ENCODE measurements around the gene ZCCHC7.
"Not testable (repeated sequence)": the region's sequence is repeated elsewhere in the genome, so short reads cannot be mapped to it uniquely, and the experiment has no call there.

The ZCCHC7 gene

GRCh38 chr9:37172557-37172956 lies 52.2 kb downstream of the ZCCHC7 start:
- H3K27me3 ChIP-seq (ENCODE audit: control insufficient read depth, insufficient read depth, low read length), result no peaks in the 10 kb centered on the region
- H3K36me3 ChIP-seq (ENCODE audit: control insufficient read depth, insufficient read depth, low read length), result no peaks in the 10 kb centered on the region
- no peak overlapping the region for H3K9ac ChIP-seq (ENCODE audit: low read depth, low read length)
- H3K4me3 ChIP-seq (ENCODE audit: low read depth, low read length), result no peak overlapping the region
- H3K4me1 ChIP-seq (ENCODE audit: control insufficient read depth, insufficient read depth, low read length), result no peaks in the 10 kb centered on the region
- H3K9me3 ChIP-seq (ENCODE audit: control insufficient read depth, insufficient read depth, low read length), result no peaks in the 10 kb centered on the region
- no peak overlapping the region for H3K27ac ChIP-seq (ENCODE audit: low read depth, low read length)

- Histone ChIP-seq H3K4me1 (ENCODE audit: control insufficient read depth, insufficient read depth, low read length) (no peaks in the 10 kb centered on the region; the same call in 1 of the 2 replicates), H3K27me3 (ENCODE audit: control insufficient read depth, insufficient read depth, low read length) (no peaks in the 10 kb centered on the region), H3K27ac (ENCODE audit: low read depth, low read length) (no peak overlapping the region), H3K9ac (ENCODE audit: low read depth, low read length) (no peak overlapping the region), H3K36me3 (ENCODE audit: control insufficient read depth, insufficient read depth, low read length) (no peaks in the 10 kb centered on the region), H3K9me3 (ENCODE audit: control insufficient read depth, insufficient read depth, low read length) (no peaks in the 10 kb centered on the region), H3K4me3 (ENCODE audit: low read depth, low read length) (no peak overlapping the region)
Observed at GRCh38 chr9:37174247-37174646, 53.9 kb downstream of the ZCCHC7 start.

- Histone ChIP-seq H3K27ac (ENCODE audit: low read depth, low read length) (no peak overlapping the region), H3K36me3 (ENCODE audit: control insufficient read depth, insufficient read depth, low read length) (peaks cover 5% of the 10 kb centered on the region), H3K9me3 (ENCODE audit: control insufficient read depth, insufficient read depth, low read length) (no peaks in the 10 kb centered on the region)
Observed at GRCh38 chr9:37178742-37179141, 58.4 kb downstream of the ZCCHC7 start.

GRCh38 chr9:37179576-37179975 lies 59.2 kb downstream of the ZCCHC7 start:
- Histone ChIP-seq H3K4me1 (ENCODE audit: control insufficient read depth, insufficient read depth, low read length) (peaks cover 13% of the 10 kb centered on the region), H3K27ac (ENCODE audit: low read depth, low read length) (no peak overlapping the region)

More at GRCh38 chr9:37178742-37179141, 58.4 kb downstream of the ZCCHC7 start:
- Histone ChIP-seq H3K9ac (ENCODE audit: low read depth, low read length) (no peak overlapping the region), H3K4me1 (ENCODE audit: control insufficient read depth, insufficient read depth, low read length) (peaks cover 5% of the 10 kb centered on the region; the same call in 1 of the 2 replicates), H3K27me3 (ENCODE audit: control insufficient read depth, insufficient read depth, low read length) (no peaks in the 10 kb centered on the region), H3K4me3 (ENCODE audit: low read depth, low read length) (no peak overlapping the region)

GRCh38 chr9:37180138-37180537 lies 59.8 kb downstream of the ZCCHC7 start:
- Histone ChIP-seq H3K36me3 (ENCODE audit: control insufficient read depth, insufficient read depth, low read length) (peaks cover 5% of the 10 kb centered on the region), H3K9me3 (ENCODE audit: control insufficient read depth, insufficient read depth, low read length) (no peaks in the 10 kb centered on the region), H3K27me3 (ENCODE audit: control insufficient read depth, insufficient read depth, low read length) (no peaks in the 10 kb centered on the region), H3K27ac (ENCODE audit: low read depth, low read length) (no peak overlapping the region), H3K9ac (ENCODE audit: low read depth, low read length) (no peak overlapping the region), H3K4me1 (ENCODE audit: control insufficient read depth, insufficient read depth, low read length) (peaks cover 18% of the 10 kb centered on the region), H3K4me3 (ENCODE audit: low read depth, low read length) (no peak overlapping the region)

More at GRCh38 chr9:37179576-37179975, 59.2 kb downstream of the ZCCHC7 start:
- H3K4me3 ChIP-seq (ENCODE audit: low read depth, low read length), result no peak overlapping the region
- H3K36me3 ChIP-seq (ENCODE audit: control insufficient read depth, insufficient read depth, low read length), result peaks cover 5% of the 10 kb centered on the region
- no peaks in the 10 kb centered on the region for H3K27me3 ChIP-seq (ENCODE audit: control insufficient read depth, insufficient read depth, low read length)
- no peaks in the 10 kb centered on the region for H3K9me3 ChIP-seq (ENCODE audit: control insufficient read depth, insufficient read depth, low read length)
- no peak overlapping the region for H3K9ac ChIP-seq (ENCODE audit: low read depth, low read length)

- Histone ChIP-seq H3K9me3 (ENCODE audit: control insufficient read depth, insufficient read depth, low read length) (no peaks in the 10 kb centered on the region), H3K27ac (ENCODE audit: low read depth, low read length) (no peak overlapping the region), H3K27me3 (ENCODE audit: control insufficient read depth, insufficient read depth, low read length) (no peaks in the 10 kb centered on the region), H3K9ac (ENCODE audit: low read depth, low read length) (no peak overlapping the region), H3K4me1 (ENCODE audit: control insufficient read depth, insufficient read depth, low read length) (peaks cover 27% of the 10 kb centered on the region), H3K4me3 (ENCODE audit: low read depth, low read length) (no peak overlapping the region), H3K36me3 (ENCODE audit: control insufficient read depth, insufficient read depth, low read length) (peaks cover 5% of the 10 kb centered on the region)
Observed at GRCh38 chr9:37182718-37183117, 62.3 kb downstream of the ZCCHC7 start.

GRCh38 chr9:37184905-37185867 lies 64.8 kb downstream of the ZCCHC7 start:
- peak overlapping the region; percentile 58 for H3K27ac ChIP-seq (ENCODE audit: low read depth, low read length)
- H3K4me1 ChIP-seq (ENCODE audit: control insufficient read depth, insufficient read depth, low read length), result peaks cover 27% of the 10 kb centered on the region
- H3K27me3 ChIP-seq (ENCODE audit: control insufficient read depth, insufficient read depth, low read length), result no peaks in the 10 kb centered on the region
- H3K9ac ChIP-seq (ENCODE audit: low read depth, low read length), result no peak overlapping the region
- H3K36me3 ChIP-seq (ENCODE audit: control insufficient read depth, insufficient read depth, low read length), result peaks cover 5% of the 10 kb centered on the region
- no peaks in the 10 kb centered on the region for H3K9me3 ChIP-seq (ENCODE audit: control insufficient read depth, insufficient read depth, low read length)
- no peak overlapping the region for H3K4me3 ChIP-seq (ENCODE audit: low read depth, low read length)

GRCh38 chr9:37187292-37187691 lies 66.9 kb downstream of the ZCCHC7 start:
- Histone ChIP-seq H3K27ac (ENCODE audit: low read depth, low read length) (no peak overlapping the region), H3K4me1 (ENCODE audit: control insufficient read depth, insufficient read depth, low read length) (peaks cover 41% of the 10 kb centered on the region), H3K9me3 (ENCODE audit: control insufficient read depth, insufficient read depth, low read length) (no peaks in the 10 kb centered on the region), H3K4me3 (ENCODE audit: low read depth, low read length) (no peak overlapping the region), H3K9ac (ENCODE audit: low read depth, low read length) (no peak overlapping the region), H3K27me3 (ENCODE audit: control insufficient read depth, insufficient read depth, low read length) (no peaks in the 10 kb centered on the region), H3K36me3 (ENCODE audit: control insufficient read depth, insufficient read depth, low read length) (no peaks in the 10 kb centered on the region)

- Histone ChIP-seq H3K9me3 (ENCODE audit: control insufficient read depth, insufficient read depth, low read length) (no peaks in the 10 kb centered on the region), H3K27me3 (ENCODE audit: control insufficient read depth, insufficient read depth, low read length) (no peaks in the 10 kb centered on the region), H3K4me1 (ENCODE audit: control insufficient read depth, insufficient read depth, low read length) (peaks cover 47% of the 10 kb centered on the region), H3K9ac (ENCODE audit: low read depth, low read length) (no peak overlapping the region), H3K4me3 (ENCODE audit: low read depth, low read length) (no peak overlapping the region), H3K36me3 (ENCODE audit: control insufficient read depth, insufficient read depth, low read length) (no peaks in the 10 kb centered on the region), H3K27ac (ENCODE audit: low read depth, low read length) (no peak overlapping the region)
Observed at GRCh38 chr9:37187713-37188439, 67.5 kb downstream of the ZCCHC7 start.

GRCh38 chr9:37190739-37191138 lies 70.4 kb downstream of the ZCCHC7 start:
- H3K27ac ChIP-seq (ENCODE audit: low read depth, low read length); H3K27me3 ChIP-seq (ENCODE audit: control insufficient read depth, insufficient read depth, low read length); H3K9me3 ChIP-seq (ENCODE audit: control insufficient read depth, insufficient read depth, low read length); H3K36me3 ChIP-seq (ENCODE audit: control insufficient read depth, insufficient read depth, low read length); H3K4me3 ChIP-seq (ENCODE audit: low read depth, low read length); H3K9ac ChIP-seq (ENCODE audit: low read depth, low read length): not testable (repeated sequence)
- H3K4me1 ChIP-seq (ENCODE audit: control insufficient read depth, insufficient read depth, low read length), result peaks cover 37% of the 10 kb centered on the region

Data from HUES48 (cell line).